SHP77 treated with DMSO at 0.1 percent for 48 hours (cell line): Measurements from ENCODE around the gene PDYN.

Experiments
- DNase-seq: peaks from one replicate; lab custom pipeline; 2025; lab: John Stamatoyannopoulos, UW

PDYN gene

GRCh38 chr20:1994627-1995026 lies 769 bp upstream of the PDYN start:
- DNase-seq = no peak

GRCh38 chr20:1992359-1993110 lies 1.3 kb downstream of the PDYN start:
- DNase-seq = no peak

- DNase-seq = no peak
Measured at GRCh38 chr20:1987826-1988225, 6.0 kb downstream of the PDYN start.

- no peak for DNase-seq
Measured at GRCh38 chr20:1983301-1983700, 10.6 kb downstream of the PDYN start.

GRCh38 chr20:1982686-1983085 lies 11.2 kb downstream of the PDYN start:
- no peak for DNase-seq

GRCh38 chr20:1979106-1979778 lies 14.6 kb downstream of the PDYN start:
- DNase-seq = no peak

GRCh38 chr20:1975291-1975690 lies 18.6 kb downstream of the PDYN start:
- no peak for DNase-seq

- no peak for DNase-seq
Measured at GRCh38 chr20:1973601-1974440, 20.0 kb downstream of the PDYN start.

GRCh38 chr20:1971893-1972586 lies 21.8 kb downstream of the PDYN start:
- DNase-seq = no peak

GRCh38 chr20:1968964-1969363 lies 24.9 kb downstream of the PDYN start:
- DNase-seq = no peak

GRCh38 chr20:1965520-1966351 lies 28.1 kb downstream of the PDYN start:
- DNase-seq = no peak

GRCh38 chr20:1964659-1965405 lies 29.0 kb downstream of the PDYN start:
- DNase-seq = no peak

GRCh38 chr20:1964061-1964460 lies 29.8 kb downstream of the PDYN start:
- DNase-seq = no peak

GRCh38 chr20:1961374-1961773 lies 32.5 kb downstream of the PDYN start:
- no peak for DNase-seq

GRCh38 chr20:1959156-1959555 lies 34.7 kb downstream of the PDYN start:
- no peak for DNase-seq

- no peak for DNase-seq
Measured at GRCh38 chr20:1958426-1958825, 35.4 kb downstream of the PDYN start.

- no peak for DNase-seq
Measured at GRCh38 chr20:1955217-1955616, 38.6 kb downstream of the PDYN start.

- no peak for DNase-seq
Measured at GRCh38 chr20:1953621-1954020, 40.2 kb downstream of the PDYN start.

- no peak for DNase-seq
Measured at GRCh38 chr20:1952737-1953530, 40.9 kb downstream of the PDYN start.
